ENCODE results near the gene CIZ1. TPM values are rescaled to one million over a fixed set of nuclear protein-coding genes. Genes with fewer than 3 reads are reported as not detected.

CIZ1 gene
- total RNA-seq, 1 donor from 2014 or later = 170 TPM

- no peaks in the 10 kb centered on the region for H3K27me3 Mint-ChIP-seq (ENCODE audit: unreplicated experiment)
- H3K4me1 Mint-ChIP-seq (ENCODE audit: unreplicated experiment) = peaks cover 12% of the 10 kb centered on the region
- no peak overlapping the region for H3K27ac Mint-ChIP-seq (ENCODE audit: unreplicated experiment)
- TF ChIP-seq, protein P1, sequence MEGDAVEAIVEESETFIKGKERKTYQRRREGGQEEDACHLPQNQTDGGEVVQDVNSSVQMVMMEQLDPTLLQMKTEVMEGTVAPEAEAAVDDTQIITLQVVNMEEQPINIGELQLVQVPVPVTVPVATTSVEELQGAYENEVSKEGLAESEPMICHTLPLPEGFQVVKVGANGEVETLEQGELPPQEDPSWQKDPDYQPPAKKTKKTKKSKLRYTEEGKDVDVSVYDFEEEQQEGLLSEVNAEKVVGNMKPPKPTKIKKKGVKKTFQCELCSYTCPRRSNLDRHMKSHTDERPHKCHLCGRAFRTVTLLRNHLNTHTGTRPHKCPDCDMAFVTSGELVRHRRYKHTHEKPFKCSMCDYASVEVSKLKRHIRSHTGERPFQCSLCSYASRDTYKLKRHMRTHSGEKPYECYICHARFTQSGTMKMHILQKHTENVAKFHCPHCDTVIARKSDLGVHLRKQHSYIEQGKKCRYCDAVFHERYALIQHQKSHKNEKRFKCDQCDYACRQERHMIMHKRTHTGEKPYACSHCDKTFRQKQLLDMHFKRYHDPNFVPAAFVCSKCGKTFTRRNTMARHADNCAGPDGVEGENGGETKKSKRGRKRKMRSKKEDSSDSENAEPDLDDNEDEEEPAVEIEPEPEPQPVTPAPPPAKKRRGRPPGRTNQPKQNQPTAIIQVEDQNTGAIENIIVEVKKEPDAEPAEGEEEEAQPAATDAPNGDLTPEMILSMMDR (IDR thresholded peaks at IDR 0.05) = no peak
- no peak overlapping the region for H3K4me3 Mint-ChIP-seq (ENCODE audit: unreplicated experiment)
- H3K36me3 Mint-ChIP-seq (ENCODE audit: unreplicated experiment) = peaks cover 2% of the 10 kb centered on the region
- no peaks in the 10 kb centered on the region for H3K9me3 Mint-ChIP-seq (ENCODE audit: unreplicated experiment)
- DNase-seq (ENCODE audit: extremely low spot score, unreplicated experiment) = no peak
Observed at GRCh38 chr9:128118472-128118857, 72.9 kb downstream of the CIZ1 start.

DNA sequence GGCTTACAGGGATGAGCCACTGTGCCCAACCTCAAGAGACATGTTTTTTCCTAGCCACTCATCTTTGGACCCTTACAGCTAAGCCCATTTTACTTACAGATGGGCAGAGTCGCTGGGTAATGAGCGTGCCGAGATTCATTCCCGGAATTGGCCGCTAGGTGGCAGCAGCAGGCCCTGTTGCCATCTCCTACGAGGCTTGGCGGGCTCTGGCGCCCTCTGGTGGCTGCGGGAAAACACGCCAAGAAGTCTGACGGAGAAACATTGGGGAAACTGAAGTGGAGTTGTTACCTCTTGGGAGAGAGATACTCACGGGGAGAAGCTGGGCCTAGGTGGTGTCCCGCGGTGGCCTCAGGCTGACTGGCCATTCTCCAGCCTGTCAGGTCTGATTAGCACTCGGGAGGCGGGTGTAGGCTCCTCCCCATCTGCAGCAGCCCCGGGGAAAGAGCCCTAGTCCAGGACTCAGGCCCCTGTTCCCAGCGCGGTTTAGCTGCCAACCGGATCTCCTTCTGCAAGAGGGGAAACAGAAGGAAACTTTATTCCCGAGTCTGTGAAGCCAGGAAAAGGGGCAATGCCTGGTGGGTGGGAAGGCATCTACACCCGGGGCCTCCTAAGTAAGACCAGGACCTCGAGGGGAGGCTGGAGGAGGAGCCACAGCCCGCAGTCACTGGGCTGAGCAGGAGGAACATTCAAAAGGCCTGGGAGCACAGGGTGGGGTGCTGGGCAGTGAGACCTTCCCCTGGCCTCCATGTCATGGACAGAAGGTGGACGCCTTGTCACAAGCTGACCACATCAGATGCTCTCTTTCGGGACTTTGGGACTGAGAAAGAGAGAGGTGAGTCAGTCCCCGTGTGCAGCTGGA is 73.5 kb downstream of the CIZ1 start:
- Mint-ChIP-seq H3K9me3 (ENCODE audit: unreplicated experiment) (no peaks in the 10 kb centered on the region), H3K36me3 (ENCODE audit: unreplicated experiment) (peaks cover 4% of the 10 kb centered on the region), H3K4me1 (ENCODE audit: unreplicated experiment) (peaks cover 12% of the 10 kb centered on the region), H3K27ac (ENCODE audit: unreplicated experiment) (no peak overlapping the region), H3K27me3 (ENCODE audit: unreplicated experiment) (no peaks in the 10 kb centered on the region), H3K4me3 (ENCODE audit: unreplicated experiment) (no peak overlapping the region)
- TF ChIP-seq, protein P1 (IDR thresholded peaks at IDR 0.05) = peak; percentile 100
- peak; percentile 97 for DNase-seq (ENCODE audit: extremely low spot score, unreplicated experiment)

DNA sequence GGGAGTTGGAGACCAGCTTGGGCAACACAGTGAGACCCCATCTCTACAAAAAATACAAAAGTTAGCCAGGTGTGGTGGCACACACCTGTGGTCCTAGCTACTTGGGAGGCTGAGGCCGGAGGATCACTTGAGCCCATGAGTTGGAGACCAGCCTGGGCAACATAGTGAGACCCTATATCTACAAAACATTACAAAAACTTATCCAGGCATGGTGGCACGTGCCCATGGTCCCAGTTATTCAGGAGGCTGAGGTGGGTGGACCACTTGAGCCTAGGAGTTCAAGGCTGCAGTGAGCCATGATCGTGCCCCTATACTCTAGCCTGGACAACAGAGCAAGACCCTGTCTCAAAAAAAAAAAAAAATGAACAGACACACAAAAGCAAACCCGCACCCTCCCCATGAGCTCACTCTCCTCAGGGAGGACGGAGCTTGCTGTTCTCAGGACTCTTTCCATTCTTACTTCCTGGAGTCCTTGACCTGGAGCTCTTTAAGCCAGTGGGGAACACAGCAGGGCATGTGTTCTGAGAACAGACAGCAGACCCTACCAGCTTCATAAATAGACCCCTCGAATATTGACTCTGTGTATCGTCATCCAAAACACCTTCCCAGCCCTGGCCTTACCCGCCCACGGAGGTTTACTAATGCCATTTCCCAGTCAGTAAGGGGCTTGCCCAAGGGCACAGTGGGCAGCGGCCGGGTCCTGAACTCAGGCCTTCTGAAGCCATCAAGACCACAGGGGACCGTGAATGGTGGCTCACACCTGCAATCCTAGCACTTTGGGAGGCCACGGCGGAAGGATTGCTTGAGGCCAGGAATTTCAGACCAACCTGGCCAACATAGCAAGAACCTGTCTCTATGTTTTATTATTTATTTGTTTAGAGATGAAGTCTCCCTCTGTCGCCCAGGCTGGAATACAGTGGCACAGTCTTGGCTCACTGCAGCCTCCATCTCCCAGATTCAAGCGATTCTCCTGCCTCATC is 75.0 kb downstream of the CIZ1 start:
- no peaks in the 10 kb centered on the region for H3K9me3 Mint-ChIP-seq (ENCODE audit: unreplicated experiment)
- H3K27me3 Mint-ChIP-seq (ENCODE audit: unreplicated experiment) = no peaks in the 10 kb centered on the region
- TF ChIP-seq, protein P1 (IDR thresholded peaks at IDR 0.05) = no peak
- peaks cover 12% of the 10 kb centered on the region for H3K4me1 Mint-ChIP-seq (ENCODE audit: unreplicated experiment)
- peaks cover 3% of the 10 kb centered on the region for H3K36me3 Mint-ChIP-seq (ENCODE audit: unreplicated experiment)
- no peak for DNase-seq (ENCODE audit: extremely low spot score, unreplicated experiment)
- no peak overlapping the region for H3K27ac Mint-ChIP-seq (ENCODE audit: unreplicated experiment)
- H3K4me3 Mint-ChIP-seq (ENCODE audit: unreplicated experiment) = no peak overlapping the region

Other genes starting within 250 kb of the CIZ1 start
- 39.4 and 41.4 TPM in 2 replicates for gene EEIG1, start 210.6 kb downstream of the CIZ1 start, total RNA-seq
- gene NAIF1, start 124.3 kb downstream of the CIZ1 start, total RNA-seq = 8.4 and 8.8 TPM in 2 replicates
- 15.6 and 18.0 TPM in 2 replicates for gene SLC25A25, start 123.3 kb downstream of the CIZ1 start, total RNA-seq
- 79.2 and 80.3 TPM in 2 replicates for gene PTGES2, start 63.8 kb downstream of the CIZ1 start, total RNA-seq
- gene LCN2, start 42.1 kb downstream of the CIZ1 start, total RNA-seq = not detected in 2 replicates
- 93.3 and 93.9 TPM in 2 replicates for gene BBLN, start 31.3 kb downstream of the CIZ1 start, total RNA-seq
- 40.2 and 45.4 TPM in 2 replicates for gene DNM1, start 11.8 kb upstream of the CIZ1 start, total RNA-seq
- gene GOLGA2, start 84.4 kb upstream of the CIZ1 start, total RNA-seq = 176 and 184 TPM in 2 replicates
- gene SWI5, start 84.7 kb upstream of the CIZ1 start, total RNA-seq = 24.7 and 26.4 TPM in 2 replicates
- gene TRUB2, start 130.9 kb upstream of the CIZ1 start, total RNA-seq = 27.0 and 27.3 TPM in 2 replicates
- 38.4 and 39.2 TPM in 2 replicates for gene COQ4, start 131.3 kb upstream of the CIZ1 start, total RNA-seq
- gene SLC27A4, start 149.0 kb upstream of the CIZ1 start, total RNA-seq = 39.4 and 41.7 TPM in 2 replicates
- 57.0 and 62.0 TPM in 2 replicates for gene URM1, start 179.8 kb upstream of the CIZ1 start, total RNA-seq
- 128 and 132 TPM in 2 replicates for gene CERCAM, start 229.3 kb upstream of the CIZ1 start, total RNA-seq

Data from osteocyte (in vitro differentiated cells).